DMS114 treated with DMSO at 0.1 percent for 48 hours (cell line): ENCODE data around the gene RASA3.
"Not testable (repeated sequence)": the region's sequence is repeated elsewhere in the genome, so short reads cannot be mapped to it uniquely, and the experiment has no call there.

Experiments
- DNase-seq: peaks from one replicate; lab custom pipeline; 2025; ENCODE audit not compliant: unreplicated experiment; lab: John Stamatoyannopoulos, UW

RASA3 gene

DNA sequence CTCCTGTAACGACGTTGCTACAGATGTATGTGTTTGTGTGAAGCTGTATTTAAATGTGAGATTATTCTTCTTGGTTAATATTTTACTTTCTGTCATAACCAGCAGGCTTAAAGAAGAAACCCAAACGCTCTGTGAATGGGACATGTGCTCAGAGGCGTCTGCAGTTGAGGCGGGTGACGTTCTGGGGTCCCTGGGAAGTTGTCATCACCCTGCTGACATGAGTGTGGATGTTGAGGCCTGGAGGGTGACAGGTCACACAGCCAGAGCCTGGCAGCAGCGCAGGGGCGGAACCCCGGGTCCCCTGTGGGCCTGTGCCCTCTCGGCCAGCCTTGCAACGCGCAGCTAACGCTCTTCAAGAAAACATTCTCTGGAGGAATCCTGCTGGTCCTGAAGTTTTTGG, 16.6 kb downstream of the RASA3 start:
- DNase-seq = no peak

- DNase-seq = no peak
These were observed 17.2 kb downstream of the RASA3 start for GRCh38 chr13:114115191-114115671.

GRCh38 chr13:114114666-114115065, 17.8 kb downstream of the RASA3 start:
- not testable (repeated sequence) for DNase-seq

GRCh38 chr13:114114006-114114640, 18.3 kb downstream of the RASA3 start:
- no peak for DNase-seq

DNA sequence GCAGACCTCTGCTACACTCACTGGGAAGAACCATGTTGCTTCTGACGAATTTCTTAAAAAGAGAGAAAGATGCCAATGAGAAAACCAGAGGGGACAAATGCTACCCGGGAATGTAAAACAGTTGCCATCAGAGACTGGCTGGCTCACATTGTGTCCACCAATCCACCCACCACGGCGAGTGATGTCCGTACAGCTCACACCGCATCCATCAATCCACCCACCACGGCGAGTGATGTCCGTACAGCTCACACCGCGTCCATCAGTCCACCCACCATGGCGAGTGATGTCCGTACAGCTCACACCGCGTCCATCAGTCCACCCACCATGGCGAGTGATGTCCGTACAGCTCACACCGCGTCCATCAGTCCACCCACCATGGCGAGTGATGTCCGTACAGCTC, 19.0 kb downstream of the RASA3 start:
- not testable (repeated sequence) for DNase-seq

GRCh38 chr13:114112826-114113322, 19.5 kb downstream of the RASA3 start:
- DNase-seq = no peak

DNA sequence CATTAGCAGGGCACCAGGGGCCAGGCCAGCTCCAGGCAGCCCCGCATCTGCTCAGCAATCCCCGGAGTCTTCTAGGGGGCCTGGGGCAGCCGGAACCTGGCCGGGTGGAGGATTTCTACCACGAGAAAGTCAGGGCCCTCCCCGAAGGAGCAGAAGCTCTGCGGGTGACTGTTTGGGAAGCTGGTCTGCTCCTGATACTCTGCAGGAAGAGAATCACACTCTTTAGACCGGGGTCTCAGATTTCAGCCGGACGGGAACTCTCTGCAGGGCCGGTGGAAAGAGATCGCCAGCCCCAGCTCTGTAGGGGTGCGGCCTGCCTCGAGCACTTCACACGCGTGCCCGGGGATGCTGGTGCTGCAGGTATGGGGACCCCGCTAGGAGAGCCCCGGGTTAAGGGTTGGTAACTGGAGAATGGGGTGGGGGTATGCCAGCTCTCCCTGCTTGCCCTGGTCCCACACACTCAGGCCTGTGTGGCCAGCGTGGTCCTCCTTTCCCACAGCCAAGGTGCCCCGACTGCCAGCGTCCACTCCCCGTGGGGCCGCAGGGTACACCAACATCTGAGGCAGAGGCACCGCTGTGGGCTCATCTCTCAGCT, 20.1 kb downstream of the RASA3 start:
- no peak for DNase-seq

DNA sequence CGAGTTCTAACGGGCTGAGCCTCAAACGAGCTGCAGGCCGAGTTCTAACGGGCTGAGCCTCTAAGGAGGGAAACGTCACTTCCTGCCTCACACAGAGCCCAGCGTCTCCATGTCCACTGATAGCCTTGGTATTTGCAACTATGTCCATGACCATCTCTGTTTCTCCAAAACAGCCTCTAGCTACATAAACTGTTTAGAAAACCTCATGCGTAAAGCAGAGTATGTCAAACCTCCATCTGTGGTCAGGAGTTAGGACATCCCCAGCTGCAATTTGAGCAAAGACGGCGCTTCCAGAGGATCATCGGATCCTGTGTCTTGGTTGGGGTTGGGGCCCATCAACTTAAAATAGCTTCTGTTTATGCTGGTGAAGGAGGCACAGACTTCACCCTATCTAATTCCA, 20.8 kb downstream of the RASA3 start:
- no peak for DNase-seq

DNA sequence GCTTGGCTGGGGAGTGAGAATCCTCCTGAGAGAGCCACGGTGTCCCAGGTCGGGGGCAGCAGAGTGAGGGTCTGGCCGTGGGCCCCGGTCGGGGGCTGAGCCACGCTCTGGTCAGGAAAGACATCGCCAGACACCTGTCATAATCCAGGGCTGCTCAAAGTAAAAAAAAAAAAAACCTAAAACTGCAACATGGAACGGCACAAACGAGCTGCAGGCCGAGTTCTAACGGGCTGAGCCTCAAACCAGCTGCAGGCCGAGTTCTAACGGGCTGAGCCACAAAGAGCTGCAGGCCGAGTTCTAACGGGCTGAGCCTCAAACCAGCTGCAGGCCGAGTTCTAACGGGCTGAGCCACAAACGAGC, 21.6 kb downstream of the RASA3 start:
- DNase-seq = not testable (repeated sequence)

DNA sequence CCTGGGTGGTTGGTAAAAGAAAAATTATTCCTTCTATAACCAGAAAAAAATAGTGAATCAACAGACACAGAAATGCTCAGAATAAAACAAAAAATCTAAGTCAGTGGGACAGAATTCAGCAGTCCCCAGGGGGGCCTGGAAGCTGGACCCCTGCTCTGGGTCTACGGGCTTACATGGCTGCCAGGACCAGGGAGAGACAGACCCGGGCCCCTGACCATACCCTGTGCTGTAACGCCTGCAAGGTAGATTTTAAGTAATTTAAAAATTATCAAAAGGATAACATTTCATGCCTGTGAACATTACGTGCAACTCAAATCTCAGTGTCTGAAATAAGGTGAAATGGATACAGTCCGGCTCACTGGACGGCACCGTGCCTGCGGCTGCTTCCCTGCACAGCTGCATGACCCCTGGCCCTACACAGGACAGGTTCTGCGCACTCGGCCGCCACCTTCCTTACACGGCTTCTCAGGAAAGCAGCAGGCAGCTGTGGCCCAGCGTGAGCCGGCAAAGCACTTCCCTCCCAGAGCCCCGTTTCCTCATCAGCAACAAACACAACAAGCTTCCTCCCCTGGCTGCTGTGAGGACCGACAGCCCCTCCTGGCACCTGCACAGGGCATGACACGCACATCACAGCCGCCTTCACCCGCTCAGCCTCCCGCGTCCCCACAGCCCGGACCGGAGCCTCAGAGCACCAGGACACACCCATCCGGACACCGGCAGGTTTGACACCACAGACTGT, 22.2 kb downstream of the RASA3 start:
- DNase-seq = no peak

GRCh38 chr13:114109641-114110041, 22.8 kb downstream of the RASA3 start:
- DNase-seq = no peak

- no peak for DNase-seq
These were observed 23.5 kb downstream of the RASA3 start for GRCh38 chr13:114108894-114109293.

GRCh38 chr13:114108141-114108761, 24.2 kb downstream of the RASA3 start:
- no peak for DNase-seq

- no peak for DNase-seq
These were observed 24.7 kb downstream of the RASA3 start for GRCh38 chr13:114107686-114108081.

GRCh38 chr13:114106991-114107685, 25.3 kb downstream of the RASA3 start:
- no peak for DNase-seq

DNA sequence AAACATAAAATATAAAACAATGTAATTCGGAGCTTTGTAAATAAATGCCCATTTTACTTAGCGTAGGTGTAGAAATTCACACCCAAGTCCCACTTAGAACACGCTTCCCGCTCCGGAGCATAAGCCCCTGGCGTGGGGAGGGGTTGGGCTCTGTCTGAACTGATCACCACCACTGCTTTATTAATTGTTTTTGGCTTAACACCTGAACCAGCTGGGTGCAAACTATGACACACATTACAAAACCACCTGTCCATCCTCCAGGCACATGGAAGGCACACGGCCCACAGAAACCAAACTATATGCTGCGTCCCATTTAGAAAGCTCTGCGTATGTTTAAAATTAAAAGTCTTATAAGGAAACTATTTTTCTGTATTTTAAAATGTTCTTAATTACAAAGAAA, 25.9 kb downstream of the RASA3 start:
- DNase-seq = no peak

- no peak for DNase-seq
These were observed 26.8 kb downstream of the RASA3 start for GRCh38 chr13:114105521-114106225.

GRCh38 chr13:114104655-114105520, 27.5 kb downstream of the RASA3 start:
- DNase-seq = no peak
